ENCODE results near the gene HRK.

Gene HRK

GRCh38 chr12:116897476-116897875 lies 16.2 kb upstream of the HRK start:
- no peak for DNase-seq

- no peak for DNase-seq
These were observed 15.2 kb upstream of the HRK start for GRCh38 chr12:116896411-116896924.

DNA sequence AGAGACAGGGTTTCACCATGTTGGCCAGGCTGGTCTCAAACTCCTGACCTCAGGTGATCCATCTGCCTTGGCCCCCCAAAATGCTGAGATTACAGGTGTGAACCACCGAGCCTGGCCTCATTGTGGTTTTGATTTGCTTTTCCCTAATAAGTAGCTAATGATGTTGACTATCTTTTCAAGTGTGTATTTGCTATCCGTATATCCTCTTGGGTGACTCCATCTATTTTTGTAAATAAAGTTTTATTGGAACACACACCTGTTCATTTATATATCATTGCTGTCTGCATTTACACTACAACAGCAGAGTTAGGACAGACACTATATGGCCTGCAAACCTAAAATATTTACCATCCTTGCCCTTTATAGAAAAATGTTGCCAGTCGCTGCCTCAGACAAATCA lies 13.7 kb upstream of the HRK start:
- no peak for DNase-seq

DNA sequence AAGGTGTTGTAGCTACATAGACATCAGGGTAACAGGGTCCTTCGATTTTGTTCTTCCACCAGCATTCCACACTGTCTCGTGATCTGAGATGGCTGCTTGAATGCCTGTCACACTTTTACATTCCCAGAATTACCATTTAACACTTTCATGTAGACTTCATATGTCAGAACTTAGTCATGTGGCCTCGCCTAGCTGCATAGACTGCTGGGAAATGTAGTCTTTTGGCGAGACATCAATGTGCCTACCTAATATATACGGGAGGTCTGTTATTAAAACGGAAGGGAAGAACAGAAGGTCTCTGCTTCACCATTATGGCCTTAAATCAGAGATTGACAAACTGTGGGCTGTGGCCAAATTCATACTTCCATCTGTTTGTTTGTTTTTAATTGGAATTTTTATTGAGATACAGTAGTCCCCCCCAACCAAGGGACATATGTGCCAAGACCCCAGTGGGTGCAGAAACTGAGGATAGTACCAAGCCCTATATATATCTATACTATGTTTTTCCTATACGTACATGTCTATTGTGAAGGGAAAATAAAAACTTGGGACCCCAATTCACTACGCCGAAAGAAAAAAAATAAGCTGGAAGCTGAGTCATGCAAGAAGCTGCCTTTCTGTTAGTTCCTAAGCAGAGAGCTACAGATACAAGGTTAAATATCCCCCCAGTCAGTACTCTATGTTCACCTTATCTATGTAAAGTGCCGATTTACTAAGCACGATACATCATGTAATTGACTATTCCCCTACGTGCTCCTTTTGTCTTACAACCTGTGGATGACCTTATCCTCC lies 11.3 kb upstream of the HRK start:
- DNase-seq = no peak

DNA sequence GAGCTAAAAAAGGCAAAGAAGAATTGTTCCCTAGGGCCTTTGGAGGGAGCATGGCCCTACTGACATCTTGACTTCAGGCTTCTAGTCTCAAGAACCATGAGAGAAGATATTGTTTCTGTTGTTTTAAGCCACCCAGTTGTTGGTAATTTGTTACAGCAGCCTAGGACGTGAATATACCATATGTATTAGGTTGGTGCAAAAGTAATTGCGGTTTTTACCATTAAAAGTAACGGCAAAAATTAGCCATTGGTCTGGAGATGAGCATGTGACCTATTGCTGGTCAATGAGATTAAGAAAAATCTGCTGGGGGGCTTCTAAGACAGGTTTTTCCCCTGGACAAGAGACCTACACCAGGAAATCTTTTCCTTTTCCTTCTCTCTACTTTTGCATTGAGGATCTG lies 9.8 kb upstream of the HRK start:
- no peak for DNase-seq

DNA sequence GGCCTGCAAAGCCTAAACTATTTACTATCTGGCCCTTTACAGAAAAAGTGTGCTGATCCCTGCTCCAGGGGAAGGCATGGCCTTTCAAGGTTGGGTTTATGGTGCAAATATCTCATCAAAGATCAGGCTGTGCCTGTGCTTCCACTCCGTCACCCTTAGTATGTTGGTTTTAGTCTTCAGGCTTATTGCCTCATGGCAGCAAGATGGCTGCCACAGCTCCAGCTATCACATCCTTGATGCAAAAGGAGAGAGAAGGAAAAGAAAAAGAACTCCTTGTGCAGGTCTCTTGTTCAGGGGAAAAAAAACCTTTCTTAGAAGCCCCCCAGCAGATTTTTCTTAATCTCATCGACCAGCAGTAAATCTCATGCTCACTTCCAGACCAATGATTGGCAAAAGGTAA lies 9.1 kb upstream of the HRK start:
- no peak for DNase-seq

GRCh38 chr12:116887897-116888296 lies 6.7 kb upstream of the HRK start:
- DNase-seq = no peak

DNA sequence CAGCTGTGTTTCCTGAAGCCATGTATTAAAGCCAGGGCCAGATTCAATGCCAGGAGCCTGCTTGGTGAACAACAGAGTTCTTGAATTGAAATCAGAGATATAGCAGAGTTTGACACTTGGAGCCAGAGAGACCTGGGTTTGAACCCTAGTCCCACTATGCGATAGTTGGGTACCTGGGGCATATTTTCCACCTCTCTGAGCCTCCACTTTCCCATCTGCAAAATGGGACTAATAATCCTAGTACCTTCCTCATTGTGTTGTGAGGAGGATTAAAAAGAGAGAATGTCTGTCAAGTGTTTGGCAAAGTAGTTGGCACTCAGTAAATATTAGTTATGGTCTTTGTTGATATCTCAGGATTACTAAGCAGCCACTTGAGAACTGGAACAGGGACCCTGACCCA lies 6.0 kb upstream of the HRK start:
- no peak for DNase-seq

DNA sequence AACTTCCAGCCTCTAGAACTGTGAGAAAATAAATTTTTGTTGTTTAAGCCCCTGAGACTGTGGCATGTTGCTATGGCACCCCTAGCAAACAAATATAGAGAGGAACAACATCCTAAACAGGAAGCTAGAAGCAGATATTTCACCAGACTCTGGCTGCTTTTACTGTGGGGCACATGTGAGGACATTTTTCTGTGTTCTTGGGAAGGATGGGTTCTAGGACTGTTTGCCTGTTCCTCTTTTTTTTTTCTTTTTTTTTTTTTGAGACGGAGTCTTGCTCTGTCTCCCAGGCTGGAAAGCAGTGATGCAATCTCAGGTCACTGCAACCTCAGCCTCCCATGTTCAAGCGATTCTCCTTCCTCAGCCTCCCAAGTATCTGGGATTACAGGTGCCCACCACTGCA lies 4.2 kb upstream of the HRK start:
- no peak for DNase-seq

- DNase-seq = no peak
These were observed 3.6 kb upstream of the HRK start for GRCh38 chr12:116884871-116885270.

DNA sequence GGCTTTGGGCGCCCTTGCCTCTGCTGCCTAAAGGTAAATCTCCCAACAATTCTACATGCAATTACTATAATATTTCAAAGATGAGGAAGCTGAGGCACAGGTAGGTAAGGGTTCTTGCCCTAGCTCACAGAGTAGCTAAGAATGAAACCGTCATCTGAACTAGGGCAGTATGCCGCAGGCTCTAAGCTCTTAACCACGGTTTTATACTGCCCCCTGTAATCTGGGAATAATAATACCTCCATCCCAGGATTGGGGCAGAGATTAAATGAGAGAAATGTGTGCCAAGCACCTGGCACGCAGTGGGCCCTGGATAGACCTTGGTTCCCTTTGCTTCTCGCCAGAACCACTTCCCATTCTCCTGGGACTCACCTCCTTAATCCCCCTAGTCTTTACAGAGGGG lies 1.5 kb upstream of the HRK start:
- DNase-seq = no peak

DNA sequence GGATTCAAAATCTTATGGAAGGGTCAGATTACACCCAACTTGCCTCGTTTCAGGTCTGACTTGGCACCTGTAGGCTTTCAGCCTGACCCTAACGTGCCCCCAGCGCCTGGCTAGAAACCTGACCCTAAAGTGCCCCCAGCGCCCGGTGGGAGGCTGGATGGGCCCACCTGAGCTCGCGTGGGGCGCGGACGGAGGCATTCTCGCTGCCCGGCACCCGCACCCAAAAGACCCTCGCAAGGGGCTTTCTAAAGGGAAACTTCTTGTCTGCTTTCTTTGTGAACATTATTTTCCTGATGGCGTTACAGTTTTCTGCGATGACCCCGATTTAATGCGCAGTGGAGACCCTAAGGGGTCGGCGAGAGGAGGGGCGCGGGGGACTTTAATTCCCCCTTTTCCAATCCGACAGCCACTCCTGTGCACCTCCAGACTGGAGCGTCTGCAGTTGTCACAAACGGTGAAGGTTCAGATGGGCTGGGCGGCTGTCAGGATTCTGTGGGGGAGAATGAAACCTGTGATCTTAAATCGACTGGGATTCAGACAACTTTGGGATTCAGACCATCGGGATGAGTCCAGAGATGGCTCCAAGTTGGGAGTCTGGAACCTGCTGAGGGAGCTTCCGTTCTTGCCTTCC lies 751 bp upstream of the HRK start:
- DNase-seq = no peak

- no peak for DNase-seq
These were observed 370 bp downstream of the HRK start for GRCh38 chr12:116880817-116881324.

DNA sequence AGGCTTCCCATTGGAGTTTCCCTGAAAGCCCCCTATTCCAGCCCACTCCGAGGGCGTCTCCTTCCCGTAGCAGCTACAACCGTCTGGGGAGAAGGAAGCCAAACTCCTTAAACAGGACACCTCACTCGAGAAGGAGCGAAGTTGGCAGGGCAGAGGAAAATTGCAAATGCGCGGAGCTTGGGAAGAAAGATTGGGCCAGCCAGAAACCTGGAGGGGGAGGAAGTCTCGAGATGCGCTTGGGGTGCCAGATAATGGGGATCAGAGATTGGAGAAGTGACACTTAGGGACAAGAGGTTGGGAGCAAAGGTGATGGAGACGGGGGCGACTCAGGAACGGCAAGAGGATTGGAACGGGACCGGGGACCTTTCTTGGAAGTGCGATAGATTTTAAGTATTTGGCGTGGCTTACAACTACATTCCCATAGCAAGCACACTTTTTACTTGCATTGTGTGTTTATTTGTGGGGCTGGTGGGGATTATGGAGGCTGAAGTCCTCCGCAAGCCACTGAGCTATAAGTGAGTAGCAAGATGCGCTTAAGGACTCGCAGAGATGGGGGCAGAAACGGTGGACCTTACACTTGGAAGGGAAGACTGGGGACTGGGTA lies 926 bp downstream of the HRK start:
- DNase-seq = no peak

- DNase-seq = no peak
These were observed 1.6 kb downstream of the HRK start for GRCh38 chr12:116879509-116880212.

GRCh38 chr12:116878567-116879508 lies 2.4 kb downstream of the HRK start:
- DNase-seq = no peak

DNA sequence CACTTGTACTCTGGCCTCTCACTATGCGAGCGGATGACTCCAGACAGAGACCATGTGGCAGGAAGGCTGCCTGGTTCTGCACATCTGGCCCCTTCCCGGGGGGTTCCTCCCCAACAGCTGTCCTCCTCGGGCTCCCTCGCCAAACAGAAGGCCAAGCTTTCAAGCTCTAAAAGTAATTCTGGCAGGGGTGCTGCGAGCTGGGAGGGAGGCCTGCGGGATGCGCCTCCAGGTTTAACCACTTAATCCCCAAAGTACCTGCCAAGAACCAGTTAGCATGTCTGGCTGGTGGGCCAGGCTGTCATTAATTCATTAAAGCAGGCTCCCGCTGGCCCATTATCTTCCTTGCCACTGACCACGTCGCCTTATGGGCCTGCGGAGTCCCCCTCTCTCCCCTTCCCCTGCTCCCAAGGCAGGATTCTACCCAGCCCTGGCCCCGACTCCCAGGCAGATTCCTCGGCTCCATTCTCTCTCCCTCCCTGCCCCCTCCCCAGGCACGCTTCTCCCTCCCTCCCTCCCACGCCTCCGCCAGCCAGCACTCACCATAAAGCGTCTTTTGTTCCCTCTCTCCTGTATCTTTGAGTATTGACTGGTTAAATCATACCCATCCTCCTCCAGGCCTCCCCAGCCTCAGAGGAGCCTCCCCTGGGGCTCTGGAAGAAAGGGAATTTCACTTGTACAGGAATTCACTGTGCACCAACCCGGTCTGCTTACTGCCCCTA lies 4.9 kb downstream of the HRK start:
- DNase-seq = no peak

DNA sequence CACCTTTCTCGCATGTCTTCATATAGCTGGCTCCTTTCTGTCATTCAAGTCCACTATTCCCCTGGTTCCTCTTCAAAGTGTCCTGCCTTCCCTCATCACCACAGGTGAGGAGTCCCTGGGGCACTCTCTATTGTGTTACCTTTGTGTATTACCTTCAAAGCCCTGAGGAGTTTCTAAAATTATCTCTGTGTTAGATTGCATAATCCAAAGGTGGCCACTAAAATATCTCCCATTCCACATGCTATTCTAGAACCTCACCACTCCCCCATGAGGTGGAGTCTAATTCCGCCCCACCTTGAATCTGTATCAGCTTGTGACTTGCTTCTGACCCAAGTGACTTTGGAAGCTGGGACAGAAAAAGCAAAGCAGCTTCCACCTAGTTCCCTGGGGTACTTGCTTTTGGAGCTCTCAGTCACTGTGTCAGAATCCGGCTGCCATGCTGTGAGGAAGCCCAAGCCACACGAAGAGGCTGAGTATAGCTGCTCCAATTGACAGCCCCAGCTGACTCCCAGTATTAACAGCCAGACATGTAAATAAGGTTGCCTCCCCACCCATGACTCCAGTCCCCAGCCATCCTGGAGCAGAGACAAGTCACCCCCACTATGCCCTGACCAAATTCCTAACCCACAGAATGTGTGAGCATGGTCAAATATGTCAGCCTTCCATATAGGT lies 6.8 kb downstream of the HRK start:
- no peak for DNase-seq

GRCh38 chr12:116870306-116870705 lies 10.9 kb downstream of the HRK start:
- DNase-seq = no peak

DNA sequence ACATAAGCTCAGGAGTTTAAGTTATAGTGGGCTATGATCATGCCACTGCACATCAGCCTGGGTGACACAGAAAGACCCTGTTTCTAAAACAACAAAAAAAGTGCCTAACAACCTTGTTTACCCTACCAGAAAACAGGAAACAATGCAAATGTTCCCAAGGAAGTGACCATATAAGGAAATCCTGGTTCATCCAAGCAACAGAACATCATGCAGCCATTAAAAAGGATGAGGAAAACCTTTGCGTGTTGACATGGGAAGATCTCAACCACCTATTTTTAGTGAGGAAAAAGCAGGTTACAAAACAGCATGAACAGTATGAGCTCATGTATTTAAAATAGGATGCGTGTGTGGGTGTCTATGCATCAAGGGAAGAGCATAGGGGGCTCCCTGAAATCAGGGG lies 13.7 kb downstream of the HRK start:
- DNase-seq = no peak

All from NK-92 treated with Interleukin-12 subunit alpha and Interleukin-12 subunit beta, amount 100 ng/mL, for 24 hours (cell line).